GM12891 (cell line): Measurements from ENCODE around the gene STK11.

Source experiments
- DNase-seq: peaks from one replicate; pipeline ENCODE4 v3.0.0; 2011; ENCODE audit warnings: low spot score; ENCODE audit not compliant: insufficient read length
- FAIRE-seq: peaks from 2 replicates; lab custom pipeline; 2011; peaks lifted over from hg19 to GRCh38; lab: Jason Lieb, UNC
- PAX5 ChIP-seq: IDR thresholded peaks from 2 replicates; pipeline ENCODE4 v1.6.1; 2011; ENCODE audit warnings: low read length, moderate library complexity, mild to moderate bottlenecking; ENCODE audit not compliant: insufficient read depth, severe bottlenecking
- POLR2A ChIP-seq: IDR thresholded peaks from 2 replicates; pipeline ENCODE4 v1.6.1; 2011; ENCODE audit warnings: low read depth, low read length, control low read depth
- POLR2AphosphoS5 ChIP-seq: IDR thresholded peaks from 2 replicates; pipeline ENCODE4 v1.6.1; 2011; ENCODE audit warnings: low read depth, low read length, control low read depth
- POU2F2 ChIP-seq: IDR thresholded peaks from 2 replicates; pipeline ENCODE4 v1.6.1; 2011; ENCODE audit warnings: low read depth, mild to moderate bottlenecking, control low read depth, low read length, moderate library complexity
- SPI1 ChIP-seq: IDR thresholded peaks from 2 replicates; pipeline ENCODE4 v1.6.1; 2011; ENCODE audit warnings: low read depth, low read length, control low read depth
- TAF1 ChIP-seq: IDR thresholded peaks from 2 replicates; pipeline ENCODE4 v1.6.1; 2011; ENCODE audit warnings: low read depth, low read length, control low read depth

The STK11 gene

GRCh38 chr19:1233115-1233667, 27.6 kb downstream of the STK11 start:
- DNase-seq (no peak), FAIRE-seq (no peak)
- TF ChIP-seq POLR2A: no peak
- TF ChIP-seq POU2F2: no peak
- TF ChIP-seq POLR2AphosphoS5: no peak
- TF ChIP-seq SPI1: no peak

- FAIRE-seq (no peak), DNase-seq (no peak)
- no peak for TF ChIP-seq SPI1
These were observed 28.7 kb downstream of the STK11 start for GRCh38 chr19:1234051-1234954.

- no peak for TF ChIP-seq POLR2AphosphoS5
- no peak for TF ChIP-seq TAF1
- TF ChIP-seq PAX5: no peak
- no peak for TF ChIP-seq SPI1
- no peak for TF ChIP-seq POLR2A
- TF ChIP-seq POU2F2: no peak
- no peak for DNase-seq
- no peak for FAIRE-seq
These were observed 29.4 kb downstream of the STK11 start for GRCh38 chr19:1234955-1235380.

GRCh38 chr19:1235625-1236538, 30.3 kb downstream of the STK11 start:
- DNase-seq (no peak), FAIRE-seq (no peak)
- TF ChIP-seq POU2F2: no peak
- TF ChIP-seq POLR2A: no peak
- TF ChIP-seq TAF1: no peak
- no peak for TF ChIP-seq PAX5
- no peak for TF ChIP-seq POLR2AphosphoS5
- no peak for TF ChIP-seq SPI1

GRCh38 chr19:1236576-1236975, 31.0 kb downstream of the STK11 start:
- FAIRE-seq (no peak), DNase-seq (no peak)
- no peak for TF ChIP-seq TAF1
- TF ChIP-seq POLR2AphosphoS5: no peak
- TF ChIP-seq POU2F2: no peak
- TF ChIP-seq POLR2A: no peak

- no peak for DNase-seq
- TF ChIP-seq POU2F2 (no peak), POLR2A (no peak), TAF1 (no peak), POLR2AphosphoS5 (no peak), SPI1 (no peak), PAX5 (no peak)
- no peak for FAIRE-seq
These were observed 31.6 kb downstream of the STK11 start for GRCh38 chr19:1237027-1237659.

GRCh38 chr19:1237754-1238368, 32.3 kb downstream of the STK11 start, which contains the start of gene CBARP:
Gene CBARP, minus strand, starts transcription at chr19:1238005. Its CDS starts 1,905 bp downstream, at chr19:1236100.
- DNase-seq (no peak), FAIRE-seq (peak; percentile 47)

GRCh38 chr19:1238369-1239303, 33.1 kb downstream of the STK11 start:
- FAIRE-seq (no peak), DNase-seq (no peak)
- TF ChIP-seq PAX5 (no peak), SPI1 (no peak), POLR2AphosphoS5 (no peak), POLR2A (no peak), TAF1 (no peak), POU2F2 (no peak)

More at GRCh38 chr19:1237754-1238368, 32.3 kb downstream of the STK11 start, which contains the start of gene CBARP:
- no peak for TF ChIP-seq POLR2A
- TF ChIP-seq TAF1: no peak
- TF ChIP-seq SPI1: no peak
- no peak for TF ChIP-seq POU2F2
- no peak for TF ChIP-seq POLR2AphosphoS5
- TF ChIP-seq PAX5: no peak
